HG02798 (cell line): ENCODE results near the gene RELL1.

Experiments
- ATAC-seq: cut with Tn5 transposase; IDR thresholded peaks from one replicate; pipeline ENCODE4 v1.9.1; 2021; ENCODE audit warnings: mild to moderate bottlenecking; ENCODE audit not compliant: unreplicated experiment, poor library complexity

The RELL1 gene

DNA sequence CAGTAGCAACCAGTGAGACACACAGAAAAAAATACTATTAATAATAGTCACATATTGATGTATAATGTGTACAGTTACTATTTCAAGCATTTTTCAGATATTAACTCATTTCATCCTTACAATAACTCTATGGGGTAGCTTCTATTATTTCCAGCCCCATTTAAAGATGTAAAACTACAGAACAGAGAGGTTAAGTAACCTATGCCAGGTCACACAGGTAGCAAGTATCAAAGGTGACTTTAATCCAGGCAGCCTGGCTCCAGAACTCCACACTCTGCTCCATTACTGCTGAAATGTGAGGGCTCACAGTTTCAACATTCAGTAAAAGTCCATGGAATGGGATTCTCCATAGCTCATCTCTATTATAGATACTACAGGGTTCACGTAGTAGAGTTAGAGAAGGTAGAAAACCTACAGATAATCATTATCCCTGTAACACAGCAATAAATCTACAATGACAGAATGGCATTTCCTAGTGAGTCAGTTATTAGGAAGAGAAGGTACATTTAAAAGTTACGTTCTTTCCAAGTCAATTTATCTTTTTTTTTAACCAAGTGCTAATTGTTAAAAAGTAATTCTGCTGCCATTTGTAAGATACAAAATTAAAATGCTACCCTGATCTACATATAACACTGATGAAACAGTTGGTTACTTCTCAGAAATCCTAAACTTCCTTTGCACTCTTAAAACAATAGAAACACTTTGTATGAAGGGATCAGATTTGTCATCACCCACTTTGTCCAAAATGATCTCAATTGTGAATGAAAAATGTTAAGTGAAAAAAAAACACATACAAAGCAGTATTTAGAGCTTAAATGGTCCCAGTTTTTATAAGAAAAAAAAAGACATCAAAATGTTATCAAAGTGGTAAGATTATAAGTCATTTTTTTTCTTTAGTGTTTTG lies 18.7 kb downstream of the RELL1 start:
- ATAC-seq = no peak

DNA sequence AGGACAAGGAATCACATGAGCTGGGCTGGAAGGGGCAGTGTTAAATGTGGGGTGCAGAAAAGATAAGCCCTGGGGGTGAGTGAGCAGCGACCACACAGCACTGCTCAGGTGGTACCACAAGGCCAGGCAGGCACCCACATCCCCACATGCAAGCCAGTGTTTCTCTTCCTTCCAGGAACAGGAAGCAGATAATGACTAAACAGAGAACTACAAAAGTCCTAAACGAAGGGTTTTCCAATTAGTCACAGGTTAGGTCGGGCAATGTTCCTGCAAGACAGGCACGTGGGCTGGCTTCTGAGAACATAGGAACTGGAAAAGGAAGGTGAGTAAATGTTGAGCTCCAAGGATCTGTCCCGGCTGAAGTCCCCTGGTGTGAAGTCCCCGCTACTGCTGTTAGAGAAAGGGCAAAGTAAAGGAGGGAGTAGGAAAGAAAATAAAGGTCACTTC lies 19.5 kb downstream of the RELL1 start:
- no peak for ATAC-seq

DNA sequence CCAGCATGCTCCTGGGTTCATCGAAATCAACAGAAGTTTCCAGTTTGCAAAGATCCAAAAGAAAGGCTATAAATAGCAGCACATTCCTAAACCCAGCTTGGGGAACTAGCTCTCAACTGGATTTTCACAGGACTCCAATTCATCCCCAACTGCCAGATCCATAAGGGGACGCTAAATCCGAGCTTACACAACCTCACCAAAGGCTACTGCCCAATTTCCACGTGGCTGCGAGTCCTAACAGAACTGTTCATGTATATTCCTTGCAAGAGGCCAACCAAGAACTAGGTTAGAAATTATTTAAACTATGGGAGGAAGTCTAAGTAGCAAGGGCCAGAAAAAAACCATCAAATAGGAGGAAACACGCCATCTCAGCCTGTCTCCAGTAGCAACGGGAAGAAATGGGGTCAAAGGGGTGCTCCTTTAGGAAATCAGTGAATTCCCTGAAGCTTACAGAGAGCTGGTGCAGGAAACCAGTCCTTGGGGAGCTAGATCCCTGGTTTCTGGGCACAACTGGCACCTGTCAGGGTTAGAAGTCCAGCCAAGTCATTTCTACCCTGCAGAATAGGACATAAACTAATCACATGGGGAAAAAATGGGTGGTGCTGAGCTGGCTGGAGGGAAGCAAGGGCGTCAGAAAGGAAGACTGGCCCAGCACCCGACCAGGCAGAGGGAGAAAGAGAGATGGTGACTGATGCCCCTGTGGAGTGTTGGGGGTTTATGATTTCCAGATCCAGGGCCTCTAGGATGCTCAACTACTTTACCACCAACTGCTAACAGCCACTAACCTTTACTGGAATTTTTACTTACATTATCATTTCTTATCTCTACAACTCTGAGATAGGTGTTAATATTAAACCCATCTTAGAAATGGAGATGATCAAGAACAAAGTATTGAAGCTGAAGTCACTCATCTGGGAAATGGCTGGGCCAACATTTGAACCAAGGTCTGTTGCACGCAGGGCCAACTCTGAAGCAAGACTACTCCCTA lies 20.5 kb downstream of the RELL1 start:
- ATAC-seq = no peak

DNA sequence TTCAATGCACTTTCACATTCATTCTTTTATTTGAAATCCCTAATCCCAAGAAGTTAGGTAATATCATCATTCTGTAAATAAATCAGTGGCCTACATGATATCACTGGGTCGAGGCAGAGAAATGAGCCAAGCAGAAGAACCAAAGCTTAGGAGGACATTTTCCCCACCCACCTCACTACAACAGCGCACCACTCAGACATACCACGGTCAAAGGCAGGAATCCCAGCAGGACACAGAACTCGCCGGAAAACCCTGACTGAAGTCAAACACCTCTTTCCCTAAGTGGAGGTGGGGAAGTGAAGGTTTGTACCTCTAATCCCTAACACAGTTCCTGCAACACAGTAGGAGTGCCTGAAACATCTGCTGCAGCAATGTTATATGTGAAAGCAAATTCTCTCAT lies 21.5 kb downstream of the RELL1 start:
- ATAC-seq = no peak

DNA sequence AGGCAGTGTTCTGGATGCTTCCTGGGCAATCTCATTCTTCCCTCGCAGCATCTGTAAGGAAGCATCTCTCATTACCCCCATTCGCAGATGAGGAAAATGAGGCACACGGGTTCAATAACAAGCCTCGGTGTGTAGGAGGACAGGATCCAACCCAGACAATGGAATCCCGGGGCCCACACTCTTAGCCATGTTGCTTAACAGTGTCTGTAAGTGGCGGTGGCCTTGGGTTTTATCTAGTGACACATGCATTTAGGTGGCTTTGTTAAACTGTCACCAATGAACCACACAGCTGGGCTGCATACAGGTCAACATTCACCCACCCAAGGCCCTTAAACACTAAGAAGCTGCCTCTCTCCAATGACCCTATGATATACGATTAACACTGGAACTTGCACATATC lies 22.6 kb downstream of the RELL1 start:
- no peak for ATAC-seq

DNA sequence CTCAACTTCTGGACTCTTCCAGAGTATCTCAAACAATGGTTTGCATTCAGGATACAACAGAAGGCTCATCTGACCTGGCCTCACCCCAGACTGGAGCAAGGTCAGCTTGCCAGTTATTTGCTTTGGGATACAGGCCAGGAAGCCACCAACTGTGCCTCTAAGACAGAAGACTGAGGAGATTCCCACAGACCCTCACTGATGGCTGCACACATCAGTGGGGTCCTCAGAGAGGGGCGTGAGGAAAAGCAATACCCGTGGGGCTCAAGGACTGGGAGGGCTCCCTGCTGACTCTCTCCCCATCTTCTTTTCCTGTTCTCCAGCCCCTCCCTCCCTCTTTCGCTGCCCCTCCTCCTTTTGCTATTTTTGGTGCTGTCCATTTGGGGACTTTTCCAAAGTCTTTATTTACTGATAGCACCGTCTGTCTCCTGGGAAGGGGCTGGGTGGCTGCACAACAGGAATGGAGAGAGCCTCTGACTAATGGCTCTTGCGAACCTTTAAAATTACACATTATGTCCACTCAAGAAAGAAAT lies 23.2 kb downstream of the RELL1 start:
- no peak for ATAC-seq

DNA sequence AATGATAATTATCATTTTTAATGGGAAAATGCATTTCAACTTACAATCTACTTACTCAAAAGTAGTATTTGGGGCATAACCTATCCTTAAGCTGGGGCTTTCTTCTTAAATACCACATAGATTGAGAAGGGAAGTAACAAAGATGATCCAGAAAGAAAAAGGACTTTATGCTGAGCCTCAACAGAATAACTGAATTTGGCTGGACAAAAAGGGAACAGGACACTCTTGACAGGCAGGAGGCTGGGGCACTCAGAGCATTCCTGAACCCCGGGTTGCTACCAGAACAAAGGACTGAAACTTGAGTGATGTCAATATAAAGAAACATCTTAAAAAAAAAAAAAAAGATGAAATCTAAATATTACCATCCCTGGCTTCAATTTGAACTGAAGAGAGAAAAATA lies 23.9 kb downstream of the RELL1 start:
- ATAC-seq = no peak

DNA sequence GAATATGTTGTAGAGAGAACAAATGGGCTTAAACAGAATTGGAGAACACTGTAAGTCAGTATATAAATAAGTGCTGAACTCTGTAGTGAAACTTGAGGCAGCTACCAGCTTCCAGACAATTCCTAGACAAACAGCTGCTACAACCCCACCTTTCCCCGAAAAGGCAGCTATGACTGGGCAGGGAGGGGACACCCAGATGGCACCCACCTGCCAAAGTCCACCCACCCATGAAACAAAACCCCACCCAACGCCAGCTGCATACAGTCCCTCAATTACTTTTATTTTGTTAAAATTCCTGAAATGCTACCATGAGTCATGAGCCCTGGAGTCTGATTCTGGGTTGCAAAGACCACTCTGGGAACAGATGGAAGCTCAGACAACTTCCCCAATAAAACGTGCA lies 24.4 kb downstream of the RELL1 start:
- no peak for ATAC-seq

DNA sequence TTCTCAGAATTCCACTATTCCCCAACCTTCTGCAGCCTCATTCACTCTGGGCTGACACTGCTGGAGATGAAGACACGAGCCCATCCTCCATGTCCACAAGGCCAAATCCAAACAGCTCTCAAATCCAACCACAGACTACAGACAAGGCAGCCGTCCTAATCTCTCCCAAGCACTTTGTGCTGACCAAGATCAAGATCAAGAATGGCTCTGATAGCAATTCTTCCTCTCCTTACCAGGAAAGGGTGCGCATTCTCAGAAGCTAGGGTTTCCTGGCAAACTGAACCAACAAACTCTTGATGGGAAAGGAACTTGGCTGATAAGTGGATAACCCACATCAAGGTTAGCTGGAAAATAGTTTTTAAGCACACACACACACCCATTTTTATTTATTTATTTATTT lies 26.5 kb downstream of the RELL1 start:
- ATAC-seq = no peak

DNA sequence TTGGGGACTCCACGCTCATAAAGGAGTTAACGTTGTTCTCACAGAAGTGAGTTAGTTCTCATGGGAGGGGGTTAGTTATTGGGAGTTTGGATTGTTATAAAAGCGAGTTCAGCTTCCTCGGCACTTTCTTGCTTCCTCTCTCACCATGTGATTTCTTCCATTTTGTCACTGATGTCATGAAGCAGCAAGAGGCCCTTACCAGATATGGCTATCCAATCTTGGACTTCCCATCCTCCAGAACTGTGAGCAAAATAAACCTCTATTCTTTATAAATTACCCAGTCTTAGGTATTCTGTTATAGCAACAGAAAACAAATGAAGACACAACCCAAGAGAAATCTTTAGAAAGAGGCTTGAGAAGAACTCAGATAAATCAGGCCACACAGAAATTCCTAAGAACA lies 29.5 kb downstream of the RELL1 start:
- ATAC-seq = no peak

DNA sequence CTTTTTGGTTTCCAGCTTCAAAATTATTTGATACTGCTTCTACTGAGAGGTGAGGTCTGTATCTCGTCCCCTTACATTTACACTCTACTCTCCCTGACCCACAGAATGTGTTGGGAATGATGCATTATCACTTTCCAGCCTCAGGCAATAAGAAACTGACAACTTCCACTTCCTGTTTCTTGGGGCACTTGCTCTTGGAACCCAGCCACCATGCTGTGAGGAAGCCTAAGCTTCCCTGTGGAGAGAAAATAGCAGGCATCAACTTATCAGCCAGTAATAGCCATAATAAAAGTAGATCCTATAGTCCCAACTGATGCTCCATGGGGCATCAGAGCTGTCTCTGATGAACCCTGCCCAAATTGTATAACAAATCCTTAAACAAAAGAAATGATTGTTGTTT lies 32.6 kb downstream of the RELL1 start:
- no peak for ATAC-seq

DNA sequence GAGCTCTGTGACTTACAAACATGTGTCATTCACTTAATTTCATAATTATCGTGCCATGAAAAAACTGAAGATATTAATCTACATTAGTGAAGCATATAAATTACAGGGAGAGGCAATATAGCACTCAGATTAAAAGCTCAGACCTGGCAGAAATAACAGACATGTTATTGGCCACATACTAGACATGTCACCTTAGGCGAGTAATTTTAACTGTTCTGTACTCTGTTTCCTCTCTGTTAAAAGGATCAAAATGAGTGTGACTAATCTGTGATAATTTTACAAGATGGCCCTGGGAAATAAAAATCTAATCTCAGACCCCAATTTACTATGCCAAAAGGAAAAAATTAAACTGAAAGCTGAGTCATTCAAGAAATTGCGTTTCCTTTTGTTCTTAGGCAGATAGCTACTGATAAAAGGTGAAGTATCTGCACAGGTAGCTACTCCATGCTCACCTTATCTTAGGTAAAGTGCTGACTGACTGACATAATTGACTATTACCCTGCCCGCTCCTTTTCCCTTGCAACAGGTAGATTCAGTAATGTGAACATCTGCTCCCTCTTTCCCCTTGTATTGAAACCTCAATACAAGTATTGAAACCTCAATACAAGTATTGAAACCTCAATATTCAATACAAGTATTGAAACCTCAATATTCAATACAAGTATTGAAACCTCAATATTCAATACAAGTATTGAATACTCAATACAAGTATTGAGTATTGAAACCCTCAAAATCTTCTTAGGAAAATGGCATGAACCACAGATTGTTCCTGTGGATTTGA lies 33.2 kb downstream of the RELL1 start:
- peak; percentile 74 for ATAC-seq

DNA sequence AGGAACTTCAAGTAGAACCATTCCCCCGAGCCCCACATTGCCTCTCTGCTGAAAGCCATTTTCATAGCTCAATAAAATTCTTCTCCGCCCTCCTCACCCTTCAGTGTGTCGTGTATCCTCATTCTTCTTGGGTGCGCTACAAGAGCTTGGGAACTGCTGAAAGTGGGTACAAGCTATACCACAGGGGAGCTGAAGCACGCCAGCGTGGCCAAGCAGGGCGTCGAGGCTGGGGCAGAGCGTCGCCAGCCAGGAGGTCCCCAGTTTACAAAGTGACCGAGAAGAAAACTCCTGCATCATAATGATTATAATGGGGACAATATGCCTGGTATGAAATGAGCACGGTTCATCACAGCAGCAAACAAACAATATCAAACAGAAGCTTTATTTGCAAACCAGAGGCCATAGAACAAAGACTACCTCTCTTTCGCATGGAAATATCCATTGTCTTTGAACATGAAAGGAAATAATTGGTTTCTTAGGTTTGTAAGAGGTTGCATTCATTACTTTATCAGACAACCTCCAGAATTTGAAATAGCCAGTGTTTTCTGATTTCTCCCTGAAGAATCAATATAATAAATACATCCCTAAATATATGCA lies 34.3 kb downstream of the RELL1 start:
- no peak for ATAC-seq

DNA sequence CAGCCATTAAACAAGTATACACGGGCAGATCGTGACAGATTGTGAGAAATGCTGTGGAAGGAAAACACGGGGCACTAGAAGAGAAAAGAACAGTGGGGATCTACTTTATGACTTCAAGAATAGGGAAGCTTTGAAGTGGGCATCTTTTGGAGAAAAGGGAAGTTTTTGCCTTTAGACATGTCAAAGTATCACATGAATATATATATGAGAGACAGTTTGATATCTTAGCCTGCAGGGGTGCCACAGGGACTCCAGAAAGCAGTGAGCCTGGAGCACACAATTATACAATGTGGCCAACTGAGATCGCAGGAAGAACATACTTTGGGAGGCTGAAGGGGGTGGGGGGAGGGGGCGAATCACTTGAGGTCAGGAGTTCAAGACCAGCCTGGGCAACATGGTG lies 35.7 kb downstream of the RELL1 start:
- ATAC-seq = no peak

DNA sequence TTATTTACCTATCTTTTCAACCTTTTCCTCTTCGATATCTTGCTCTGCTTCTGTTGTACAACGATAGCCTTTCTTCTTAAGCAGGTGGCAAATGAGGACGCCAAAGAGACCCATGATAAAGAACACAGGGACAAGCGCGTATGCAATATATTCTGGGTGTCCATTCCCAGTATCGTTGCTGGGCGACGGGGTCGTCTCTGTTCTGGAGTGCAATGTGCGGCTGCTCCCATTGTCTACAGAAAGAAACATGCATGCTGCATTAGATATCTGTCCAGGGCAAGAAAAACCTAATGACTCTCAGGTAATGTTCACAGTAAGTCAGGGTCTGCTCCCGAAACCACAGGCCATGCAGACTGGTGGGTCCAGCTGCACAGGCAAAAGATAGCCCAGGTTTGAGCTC lies 36.9 kb downstream of the RELL1 start:
- no peak for ATAC-seq

DNA sequence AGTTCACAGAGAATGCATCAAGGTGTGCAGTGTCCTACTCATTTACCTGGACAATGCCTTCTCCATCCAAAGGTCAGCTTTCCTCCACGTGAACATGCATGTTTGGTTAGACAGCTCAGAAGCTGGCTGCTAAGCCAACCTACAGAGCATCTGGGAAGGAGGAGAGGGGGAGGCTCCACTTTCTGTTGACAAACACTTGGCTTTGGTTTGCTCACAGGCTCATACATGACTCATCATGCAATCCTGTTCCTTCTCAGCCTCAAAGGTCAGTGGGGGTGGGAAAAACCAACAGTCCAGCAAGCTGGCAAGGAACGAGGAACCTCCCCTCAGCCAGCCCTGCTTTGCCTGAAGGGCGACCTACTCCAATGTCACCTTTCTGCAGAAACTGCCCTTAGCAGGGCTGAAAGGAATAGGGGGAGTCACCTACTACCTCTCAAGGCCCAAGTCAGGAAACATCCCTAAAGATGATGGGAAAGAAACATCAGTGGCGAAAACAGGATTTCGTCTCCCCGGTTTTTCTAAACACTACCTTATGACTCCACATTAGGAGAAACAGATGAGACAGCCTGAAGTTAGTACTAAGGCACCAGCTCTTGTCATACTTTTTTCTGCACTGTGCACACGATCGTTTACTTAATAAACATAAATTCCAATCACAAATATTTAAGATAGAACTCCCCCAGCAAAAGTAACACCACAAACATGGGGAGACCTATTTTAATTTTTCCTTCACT lies 37.9 kb downstream of the RELL1 start:
- no peak for ATAC-seq

DNA sequence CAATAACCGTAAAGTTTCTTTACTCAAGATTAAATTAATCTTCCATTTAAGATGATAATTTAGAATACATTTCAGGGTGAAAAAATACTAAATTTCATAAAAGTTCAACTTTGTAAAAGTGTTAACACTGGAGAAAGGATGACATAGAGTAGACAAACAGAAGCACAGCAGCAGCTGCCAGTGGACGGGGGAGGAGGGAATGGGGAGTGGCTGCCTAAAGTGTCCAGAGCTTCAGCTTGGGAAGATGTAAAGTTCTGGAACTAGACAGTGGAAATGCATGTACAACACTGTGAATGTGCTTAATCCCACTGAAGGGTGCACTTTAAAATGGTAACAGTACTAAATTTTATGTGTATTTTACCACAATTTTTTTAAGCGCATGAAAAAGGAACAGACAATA lies 39.9 kb downstream of the RELL1 start:
- no peak for ATAC-seq

DNA sequence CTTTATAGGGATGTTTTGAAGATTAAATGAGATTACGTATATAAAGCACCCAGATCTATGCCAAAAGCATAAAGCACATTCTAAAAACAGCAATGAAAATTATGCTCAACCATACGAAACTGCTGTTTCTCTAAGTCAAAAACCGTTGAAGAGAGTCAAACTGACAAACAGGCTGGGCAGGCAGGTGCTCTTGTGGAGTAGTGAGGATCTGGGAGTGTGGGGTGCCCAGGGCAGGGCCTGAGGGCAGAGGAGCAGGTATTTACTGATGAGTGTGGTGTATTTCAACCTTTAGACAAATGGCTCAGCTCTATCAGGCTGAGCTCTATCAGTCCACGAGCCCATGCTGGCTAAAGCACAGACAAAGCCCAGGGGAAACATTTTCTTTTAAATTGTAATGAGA lies 40.4 kb downstream of the RELL1 start:
- ATAC-seq = peak; percentile 49

DNA sequence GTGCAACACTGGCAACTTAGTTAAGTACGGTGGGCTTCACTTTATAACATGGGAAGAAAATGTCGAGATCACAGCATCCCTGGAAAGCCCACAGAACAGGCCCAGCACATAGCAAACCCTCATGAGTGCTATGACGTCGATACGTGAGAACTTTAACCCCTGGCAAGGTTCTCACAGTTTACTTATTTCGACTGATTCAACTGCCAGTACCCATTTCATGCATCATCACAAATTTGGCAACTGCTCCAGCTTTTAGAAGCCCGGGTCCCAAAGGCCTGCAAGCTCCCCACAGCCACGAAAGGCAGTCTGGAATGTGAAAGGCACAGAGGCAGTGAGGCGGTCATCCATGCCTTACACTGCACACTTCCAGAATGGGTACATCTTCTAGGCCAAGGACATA lies 41.2 kb downstream of the RELL1 start:
- ATAC-seq = no peak
